ENCODE data around the gene CCDC40. TPM values are rescaled to one million over a fixed set of nuclear protein-coding genes. Genes with fewer than 3 reads are reported as not detected.

Gene CCDC40
- total RNA-seq, 4 donors from 2014 or later, result 2.8 to 54.5 (median 7.8) TPM

DNA sequence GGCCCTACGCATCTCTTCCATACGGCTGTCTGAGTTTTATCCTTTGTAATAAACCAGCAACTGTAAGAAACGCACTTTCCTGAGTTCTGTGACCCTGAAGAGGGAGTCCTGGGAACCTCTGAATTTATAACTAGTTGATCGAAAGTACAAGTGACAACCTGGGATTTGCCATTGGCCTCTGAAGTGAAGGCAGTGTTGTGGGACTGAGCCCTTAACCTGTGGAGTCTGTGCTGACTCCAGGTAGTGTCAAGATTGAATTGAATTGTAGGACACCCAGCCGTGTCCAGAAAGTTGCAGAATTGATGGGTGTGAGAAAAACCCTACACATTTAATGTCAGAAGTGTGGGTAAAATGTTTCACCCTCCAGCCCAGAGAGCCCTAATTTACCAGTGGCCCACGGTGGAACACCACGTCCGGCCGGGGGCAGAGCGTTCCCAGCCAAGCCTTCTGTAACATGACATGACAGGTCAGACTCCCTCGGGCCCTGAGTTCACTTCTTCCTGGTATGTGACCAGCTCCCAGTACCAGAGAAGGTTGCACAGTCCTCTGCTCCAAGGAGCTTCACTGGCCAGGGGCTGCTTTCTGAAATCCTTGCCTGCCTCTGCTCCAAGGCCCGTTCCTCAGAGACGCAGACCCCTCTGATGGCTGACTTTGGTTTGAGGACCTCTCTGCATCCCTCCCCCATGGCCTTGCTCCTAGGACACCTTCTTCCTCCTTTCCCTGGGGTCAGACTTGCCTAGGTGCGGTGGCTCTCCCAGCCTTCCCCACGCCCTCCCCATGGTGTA is 66.4 kb downstream of the CCDC40 start:
- Histone ChIP-seq H3K9me3 (no peaks in the 10 kb centered on the region), H3K27me3 (no peaks in the 10 kb centered on the region), H3K4me3 (no peak overlapping the region), H3K27ac (no peak overlapping the region), H3K4me1 (peaks cover 0 to 7% (median 5%) of the 10 kb centered on the region in 4 donors), H3K36me3 (no peaks in the 10 kb centered on the region)
- no peak for TF ChIP-seq POLR2A (IDR thresholded peaks at IDR 0.05)
- TF ChIP-seq, protein P1, sequence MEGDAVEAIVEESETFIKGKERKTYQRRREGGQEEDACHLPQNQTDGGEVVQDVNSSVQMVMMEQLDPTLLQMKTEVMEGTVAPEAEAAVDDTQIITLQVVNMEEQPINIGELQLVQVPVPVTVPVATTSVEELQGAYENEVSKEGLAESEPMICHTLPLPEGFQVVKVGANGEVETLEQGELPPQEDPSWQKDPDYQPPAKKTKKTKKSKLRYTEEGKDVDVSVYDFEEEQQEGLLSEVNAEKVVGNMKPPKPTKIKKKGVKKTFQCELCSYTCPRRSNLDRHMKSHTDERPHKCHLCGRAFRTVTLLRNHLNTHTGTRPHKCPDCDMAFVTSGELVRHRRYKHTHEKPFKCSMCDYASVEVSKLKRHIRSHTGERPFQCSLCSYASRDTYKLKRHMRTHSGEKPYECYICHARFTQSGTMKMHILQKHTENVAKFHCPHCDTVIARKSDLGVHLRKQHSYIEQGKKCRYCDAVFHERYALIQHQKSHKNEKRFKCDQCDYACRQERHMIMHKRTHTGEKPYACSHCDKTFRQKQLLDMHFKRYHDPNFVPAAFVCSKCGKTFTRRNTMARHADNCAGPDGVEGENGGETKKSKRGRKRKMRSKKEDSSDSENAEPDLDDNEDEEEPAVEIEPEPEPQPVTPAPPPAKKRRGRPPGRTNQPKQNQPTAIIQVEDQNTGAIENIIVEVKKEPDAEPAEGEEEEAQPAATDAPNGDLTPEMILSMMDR (IDR thresholded peaks at IDR 0.05), result no peak
- DNase-seq, result no peak

DNA sequence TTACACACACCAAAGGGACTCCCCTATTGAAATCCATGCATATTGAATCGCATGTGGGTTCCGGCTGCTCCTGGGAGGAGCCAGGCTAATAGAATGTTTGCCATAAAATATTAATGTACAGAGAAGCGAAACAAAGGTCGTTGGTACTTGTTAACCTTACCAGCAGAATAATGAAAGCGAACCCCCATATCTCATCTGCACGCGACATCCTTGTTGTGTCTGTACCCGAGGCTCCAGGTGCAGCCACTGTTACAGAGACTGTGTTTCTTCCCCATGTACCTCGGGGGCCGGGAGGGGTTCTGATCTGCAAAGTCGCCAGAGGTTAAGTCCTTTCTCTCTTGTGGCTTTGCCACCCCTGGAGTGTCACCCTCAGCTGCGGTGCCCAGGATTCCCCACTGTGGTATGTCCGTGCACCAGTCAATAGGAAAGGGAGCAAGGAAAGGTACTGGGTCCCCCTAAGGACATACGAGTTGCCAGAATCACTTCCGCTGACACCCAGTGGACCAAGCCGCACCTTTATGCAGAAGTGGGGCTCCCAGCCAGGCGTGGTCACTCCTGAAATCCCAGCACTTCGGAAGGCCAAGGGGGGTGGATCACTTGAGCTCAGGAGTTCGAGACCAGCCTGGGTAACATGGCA is 67.1 kb downstream of the CCDC40 start:
- H3K36me3 ChIP-seq, result no peaks in the 10 kb centered on the region
- no peak for DNase-seq
- no peak for TF ChIP-seq POLR2A (IDR thresholded peaks at IDR 0.05)
- TF ChIP-seq, protein P1 (IDR thresholded peaks at IDR 0.05), result no peak
- H3K4me1 ChIP-seq, result peaks cover 0 to 7% (median 5%) of the 10 kb centered on the region in 4 donors
- H3K9me3 ChIP-seq, result no peaks in the 10 kb centered on the region
- no peak overlapping the region for H3K4me3 ChIP-seq
- H3K27me3 ChIP-seq, result no peaks in the 10 kb centered on the region
- no peak overlapping the region for H3K27ac ChIP-seq

DNA sequence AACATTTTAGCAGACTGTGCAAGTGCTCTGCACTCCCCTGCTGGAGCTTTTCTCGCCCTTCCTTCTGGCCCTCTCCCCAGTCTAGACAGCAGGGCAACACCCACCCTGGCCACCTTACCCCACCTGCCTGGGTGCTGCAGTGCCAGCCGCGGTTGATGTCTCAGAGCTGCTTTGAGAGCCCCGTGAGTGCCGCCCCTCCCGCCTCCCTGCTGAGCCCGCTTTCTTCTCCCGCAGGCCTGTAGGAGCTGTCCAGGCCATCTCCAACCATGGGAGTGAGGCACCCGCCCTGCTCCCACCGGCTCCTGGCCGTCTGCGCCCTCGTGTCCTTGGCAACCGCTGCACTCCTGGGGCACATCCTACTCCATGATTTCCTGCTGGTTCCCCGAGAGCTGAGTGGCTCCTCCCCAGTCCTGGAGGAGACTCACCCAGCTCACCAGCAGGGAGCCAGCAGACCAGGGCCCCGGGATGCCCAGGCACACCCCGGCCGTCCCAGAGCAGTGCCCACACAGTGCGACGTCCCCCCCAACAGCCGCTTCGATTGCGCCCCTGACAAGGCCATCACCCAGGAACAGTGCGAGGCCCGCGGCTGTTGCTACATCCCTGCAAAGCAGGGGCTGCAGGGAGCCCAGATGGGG is 68.0 kb downstream of the CCDC40 start:
- DNase-seq, result no peak

DNA sequence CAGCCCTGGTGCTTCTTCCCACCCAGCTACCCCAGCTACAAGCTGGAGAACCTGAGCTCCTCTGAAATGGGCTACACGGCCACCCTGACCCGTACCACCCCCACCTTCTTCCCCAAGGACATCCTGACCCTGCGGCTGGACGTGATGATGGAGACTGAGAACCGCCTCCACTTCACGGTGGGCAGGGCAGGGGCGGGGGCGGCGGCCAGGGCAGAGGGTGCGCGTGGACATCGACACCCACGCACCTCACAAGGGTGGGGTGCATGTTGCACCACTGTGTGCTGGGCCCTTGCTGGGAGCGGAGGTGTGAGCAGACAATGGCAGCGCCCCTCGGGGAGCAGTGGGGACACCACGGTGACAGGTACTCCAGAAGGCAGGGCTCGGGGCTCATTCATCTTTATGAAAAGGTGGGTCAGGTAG is 68.5 kb downstream of the CCDC40 start:
- no peak for TF ChIP-seq POLR2A (IDR thresholded peaks at IDR 0.05)
- TF ChIP-seq, protein P1 (IDR thresholded peaks at IDR 0.05), result no peak
- DNase-seq, result no peak
- Histone ChIP-seq H3K27me3 (no peaks in the 10 kb centered on the region), H3K9me3 (no peaks in the 10 kb centered on the region), H3K4me1 (peaks cover 0 to 7% (median 5%) of the 10 kb centered on the region in 4 donors), H3K27ac (no peak overlapping the region), H3K36me3 (no peaks in the 10 kb centered on the region), H3K4me3 (no peak overlapping the region)

More for the DNA sequence above, 68.0 kb downstream of the CCDC40 start:
- TF ChIP-seq, protein P1 (IDR thresholded peaks at IDR 0.05), result no peak
- TF ChIP-seq POLR2A (IDR thresholded peaks at IDR 0.05), result no peak
- H3K36me3 ChIP-seq, result no peaks in the 10 kb centered on the region
- no peak overlapping the region for H3K27ac ChIP-seq
- H3K4me1 ChIP-seq, result peaks cover 0 to 7% (median 5%) of the 10 kb centered on the region in 4 donors
- no peaks in the 10 kb centered on the region for H3K9me3 ChIP-seq
- H3K27me3 ChIP-seq, result no peaks in the 10 kb centered on the region
- no peak overlapping the region for H3K4me3 ChIP-seq

DNA sequence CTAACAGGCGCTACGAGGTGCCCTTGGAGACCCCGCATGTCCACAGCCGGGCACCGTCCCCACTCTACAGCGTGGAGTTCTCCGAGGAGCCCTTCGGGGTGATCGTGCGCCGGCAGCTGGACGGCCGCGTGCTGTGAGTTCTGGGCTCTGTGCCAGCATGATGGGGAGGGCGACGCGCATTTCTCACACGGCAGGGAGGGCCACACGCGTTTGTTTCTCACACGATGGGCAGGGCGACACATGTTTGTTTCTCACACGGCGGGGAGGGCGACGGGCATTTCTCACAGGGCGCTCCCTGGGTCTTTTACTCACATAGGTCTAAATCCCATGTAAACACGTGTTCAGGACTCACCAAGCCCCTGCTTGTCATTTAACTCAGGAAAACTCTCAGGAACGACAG is 69.3 kb downstream of the CCDC40 start:
- no peaks in the 10 kb centered on the region for H3K9me3 ChIP-seq

More for the DNA sequence above, 69.3 kb downstream of the CCDC40 start:
- Histone ChIP-seq H3K27ac (no peak overlapping the region), H3K4me1 (peaks cover 0 to 7% (median 5%) of the 10 kb centered on the region in 4 donors), H3K36me3 (no peaks in the 10 kb centered on the region), H3K27me3 (no peaks in the 10 kb centered on the region), H3K4me3 (no peak overlapping the region)
- no peak for TF ChIP-seq POLR2A (IDR thresholded peaks at IDR 0.05)
- TF ChIP-seq, protein P1 (IDR thresholded peaks at IDR 0.05), result no peak
- DNase-seq, result no peak

Measured in Peyer's patch (tissue), 4 donors.